K562 (cell line): ENCODE results near the gene TRPV6. TPM values are rescaled to one million over a fixed set of nuclear protein-coding genes. Genes with fewer than 3 reads are reported as not detected.

ENCODE experiments used
- ATAC-seq: fragments of 200-7000 bp; cut with Tn5 transposase; 3 replicates; pipeline ENCODE4 v1.9.1; 2020; ENCODE audit warnings: moderate library complexity
- BruUV-seq: library from RNA; stranded (reverse); fragments of 400-500 nt; replicated peaks from 2 replicates; lab custom pipeline; 2021; lab: Mats Ljungman, UMichigan
- CTCF ChIA-PET: fragments of 300-600 bp; formaldehyde crosslinking; extraction: SDS; loops from one replicate; lab custom pipeline; 2021; ENCODE audit warnings: low intra/inter-chr PET ratio; lab: Yijun Ruan, JAX
- POLR2A ChIA-PET: fragments of 300-600, 350-650 bp; sonication (Branson Sonifier 250); formaldehyde crosslinking; extraction: SDS; loops from one replicate; lab custom pipeline; 2021; ENCODE audit warnings: antibody characterized with exemption, inconsistent platforms; lab: Yijun Ruan, JAX
- DNase-seq, 4 experiments: peaks; one replicate each; pipeline versions ENCODE4 v3.0.0 to v3.0.0-alpha.2; 2011 to 2018; ENCODE audit warnings: low spot score in 3 of 4, mixed read lengths in 3 of 4; ENCODE audit errors: extremely low read depth in 1 of 4
- FAIRE-seq: peaks from 2 replicates; lab custom pipeline; 2011; peaks lifted over from hg19 to GRCh38; lab: Jason Lieb, UNC
- H2AFZ ChIP-seq: 2 replicates; pipeline ENCODE4 v1.6.0; 2011; ENCODE audit warnings: low read depth, low read length, control low read depth, inconsistent platforms
- H3K27ac ChIP-seq: fragments of 200-600 bp; 3 replicates; pipeline ENCODE4 v1.8.0; 2011; ENCODE audit warnings: low read depth, mild to moderate bottlenecking, control low read depth, inconsistent platforms, low read length, moderate library complexity, mixed read lengths; ENCODE audit errors: extremely low read depth
- H3K27me3 ChIP-seq, 2 experiments: fragments of 300-600 bp in 1 of 2; 2 replicates in 1 of 2; 3 replicates in 1 of 2; pipeline versions ENCODE4 v1.6.0 to v1.8.0; 2011; ENCODE audit warnings: inconsistent platforms in 2 of 2, low read length in 2 of 2, mild to moderate bottlenecking in 1 of 2, mixed read lengths in 1 of 2, moderate library complexity in 1 of 2; ENCODE audit not compliant: control insufficient read depth in 2 of 2, insufficient read depth in 2 of 2
- H3K36me3 ChIP-seq: fragments of 300-600 bp; 3 replicates; pipeline ENCODE4 v1.8.0; 2011; ENCODE audit warnings: mild to moderate bottlenecking, low read length, inconsistent platforms; ENCODE audit not compliant: control insufficient read depth, insufficient read depth
- H3K4me1 ChIP-seq, 2 experiments: fragments of 200-600 bp in 1 of 2; replicated peaks in 1 of 2; 2 replicates in 1 of 2; 3 replicates in 1 of 2; pipeline versions ENCODE4 v1.5.1 to v1.8.0; 2011; ENCODE audit warnings: inconsistent platforms in 2 of 2, low read length in 2 of 2, mild to moderate bottlenecking in 1 of 2, mixed read lengths in 1 of 2, moderate library complexity in 1 of 2; ENCODE audit not compliant: control insufficient read depth in 2 of 2, insufficient read depth in 2 of 2
- H3K4me2 ChIP-seq: 2 replicates; pipeline ENCODE4 v1.6.1; 2011; ENCODE audit warnings: low read length, control low read depth, inconsistent platforms, mixed read lengths; ENCODE audit not compliant: insufficient read depth
- H3K4me3 ChIP-seq: fragments of 200-600 bp; sonication (generic), shearing (Covaris generic); 2 replicates; pipeline ENCODE4 v1.5.1; 2016; ENCODE audit warnings: control low read depth, inconsistent platforms
- H3K79me2 ChIP-seq: fragments of 200-600 bp; 3 replicates; pipeline ENCODE4 v1.8.0; 2011; ENCODE audit warnings: low read length, inconsistent platforms; ENCODE audit not compliant: control insufficient read depth, insufficient read depth
- H3K9ac ChIP-seq, 2 experiments: 2 replicates each; pipeline versions ENCODE4 v1.6.0 to v1.6.1; 2011; ENCODE audit warnings: low read depth in 2 of 2, low read length in 2 of 2, control low read depth in 1 of 2, inconsistent platforms in 1 of 2, mild to moderate bottlenecking in 1 of 2, mixed read lengths in 1 of 2; ENCODE audit not compliant: insufficient read depth in 1 of 2
- H3K9me1 ChIP-seq: one replicate; pipeline ENCODE4 v1.6.0; 2011; ENCODE audit warnings: inconsistent platforms, mild to moderate bottlenecking, low read length, moderate library complexity; ENCODE audit not compliant: control insufficient read depth, insufficient read depth
- H3K9me3 ChIP-seq: replicated peaks from 2 replicates; pipeline ENCODE4 v1.5.1; 2011; ENCODE audit warnings: low read depth, low read length, inconsistent platforms; ENCODE audit not compliant: control insufficient read depth, insufficient read depth
- H4K20me1 ChIP-seq: replicated peaks from 2 replicates; pipeline ENCODE4 v1.6.1; 2011; ENCODE audit warnings: low read length, inconsistent platforms, mixed read lengths; ENCODE audit not compliant: control insufficient read depth, insufficient read depth
- CBFA2T3 ChIP-seq: fragments of 450-650 bp; IDR thresholded peaks from 2 replicates; pipeline ENCODE4 v1.6.1; 2017
- CSDE1 ChIP-seq, 2 experiments: fragments of 450-650 bp; IDR thresholded peaks; 2 replicates each; pipeline ENCODE4 v1.6.1; 2016; ENCODE audit warnings: mild to moderate bottlenecking in 1 of 2
- GABPB2 ChIP-seq: fragments of 250-450 bp; sonication (Bioruptor Pico); conservative IDR thresholded peaks from 2 replicates; pipeline ENCODE4 v1.5.1; 2021; ENCODE audit warnings: mild to moderate bottlenecking
- HNRNPLL ChIP-seq: fragments of 200-400 bp; formaldehyde crosslinking; IDR thresholded peaks from 2 replicates; pipeline ENCODE4 v1.6.1; 2017; ENCODE audit warnings: low read length, low read depth, mild to moderate bottlenecking; ENCODE audit not compliant: poor library complexity, severe bottlenecking
- MAFF ChIP-seq: IDR thresholded peaks from 2 replicates; pipeline ENCODE4 v1.6.1; 2012; ENCODE audit warnings: low read length, improper control_type of control experiment
- MBD2 ChIP-seq: sonication (generic); IDR thresholded peaks from 2 replicates; pipeline ENCODE4 v1.6.1; 2016; ENCODE audit warnings: low read depth, borderline replicate concordance
- MEF2D ChIP-seq: conservative IDR thresholded peaks from 2 replicates; pipeline ENCODE4 v1.6.1; 2016; ENCODE audit warnings: low read depth, missing genetic modification characterization, missing compliant biosample characterization
- ZNF3 ChIP-seq: fragments of 250-450 bp; sonication (Bioruptor Pico); IDR thresholded peaks from 2 replicates; pipeline ENCODE4 v1.5.0; 2021; ENCODE audit warnings: mild to moderate bottlenecking, moderate library complexity
- ZNF507 ChIP-seq: conservative IDR thresholded peaks from 2 replicates; pipeline ENCODE4 v1.6.1; 2017; ENCODE audit warnings: missing genetic modification characterization, missing compliant biosample characterization
- WGBS: fragments of 100-300 bp; shearing (Covaris generic); methylation state at CpG from one replicate; pipeline ENCODE4 v1.1.6; 2016; ENCODE audit warnings: low coverage, mixed read lengths; ENCODE audit not compliant: insufficient coverage; ENCODE audit errors: missing lambda C conversion rate; 5-methylcytosine and 5-hydroxymethylcytosine counted together
- in situ Hi-C: fragments of 300-500 bp; cut with MboI; formaldehyde crosslinking; loops from 4 replicates; pipeline ENCODE4 v1.15.0; 2018; ENCODE audit warnings: inconsistent platforms, mixed read lengths
- intact Hi-C: fragments of 100-400 bp; cut with micrococcal nuclease; formaldehyde crosslinking; loops from 2 replicates; pipeline ENCODE4 v1.14.2; 2022
- polyA plus RNA-seq, 8 experiments: library from polyadenylated mRNA; depleted of rRNA in 4 of 8; stranded (reverse) in 5 of 8; unstranded in 3 of 8; fragments of >200 nt; fragmentation: Nextera tagmentation in 2 of 8; fragmentation: Illumina TruSeq in 1 of 8; extraction: Ambion mirVana in 2 of 8; extraction: Trizol in 1 of 8; gene quantifications; 2 replicates each; pipeline versions ENCODE4 v1.2.1 to v1.2.3, GENCODE V29; 2011 to 2014; ENCODE audit warnings: inconsistent platforms in 1 of 8, missing spikeins in 1 of 8
- total RNA-seq, 7 experiments: library from RNA; depleted of rRNA in 6 of 7; stranded (reverse); fragments of >200 nt in 6 of 7; fragmentation: Illumina TruSeq in 2 of 7; extraction: Trizol in 2 of 7; gene quantifications; 2 replicates each; pipeline versions ENCODE4 v1.2.1 to v1.2.3, GENCODE V29; 2011 to 2021; ENCODE audit warnings: low replicate concordance in 1 of 7
- TF ChIP-seq, protein P1 (sequence below): fragments of 450-650 bp; IDR thresholded peaks from 2 replicates; pipeline ENCODE4 v1.6.1; 2016; ENCODE audit warnings: mild to moderate bottlenecking
- TF ChIP-seq, protein P2 (sequence below): sonication (generic); formaldehyde crosslinking; IDR thresholded peaks from 2 replicates; pipeline ENCODE4 v1.8.0; 2022; ENCODE audit warnings: missing genetic modification reagents, mild to moderate bottlenecking, moderate library complexity, borderline replicate concordance
- TF ChIP-seq, protein P3 (sequence below), 2 experiments: fragments of 450-650 bp; IDR thresholded peaks; 2 replicates each; pipeline ENCODE4 v1.6.1; 2016; ENCODE audit warnings: mild to moderate bottlenecking in 2 of 2, borderline replicate concordance in 1 of 2, low read depth in 1 of 2, moderate library complexity in 1 of 2

TRPV6 gene
- total and polyA plus RNA-seq, 9 of the 15 experiments (the other 6 are each of a cell fraction or from before 2014, with no cell fraction given): 0.04 to 0.36 (median 0.11) TPM

DNA sequence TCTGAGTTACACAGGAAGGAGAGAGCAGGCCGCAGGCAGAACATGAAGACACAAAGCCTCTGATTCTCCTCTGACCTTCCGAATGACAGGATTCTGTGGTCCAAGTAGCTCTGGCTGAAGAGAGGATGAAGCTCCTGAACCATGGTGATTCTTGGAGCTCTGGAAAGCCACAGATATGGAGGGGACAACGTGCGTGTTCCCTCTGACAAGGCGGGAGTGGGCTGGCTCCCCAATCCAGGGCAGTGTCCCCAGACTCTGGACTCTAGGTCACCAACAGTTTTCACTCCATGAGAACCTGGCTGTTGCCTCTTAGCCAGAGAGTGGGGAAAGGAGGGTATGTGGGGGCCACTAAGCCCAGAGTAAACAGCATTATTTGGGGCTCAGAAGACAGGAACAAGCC, 7.4 kb upstream of the TRPV6 start:
- intact Hi-C loops: no loop called here
- H3K4me3 ChIP-seq: no peak overlapping the region
- H3K9me1 ChIP-seq: peaks cover 2% of the 10 kb centered on the region
- DNase-seq (no peak), ATAC-seq (no peak), FAIRE-seq (no peak)
- H2AFZ ChIP-seq: no peak overlapping the region
- in situ Hi-C loops: no loop called here
- H4K20me1 ChIP-seq: peaks cover 10% of the 10 kb centered on the region; the same call in 1 of the 2 replicates
- H3K4me2 ChIP-seq: no peak overlapping the region
- peaks cover 13 to 50% of the 10 kb centered on the region in 2 experiments for H3K27me3 ChIP-seq
- CTCF ChIA-PET: no interaction called here
- no peaks in the 10 kb centered on the region for H3K4me1 ChIP-seq
- POLR2A ChIA-PET: no interaction called here
- H3K27ac ChIP-seq: no peak overlapping the region
- H3K9ac ChIP-seq: no peak overlapping the region
- no TSS peak for BruUV-seq
- no peaks in the 10 kb centered on the region; the same call in 1 of the 2 replicates for H3K9me3 ChIP-seq
- no peaks in the 10 kb centered on the region for H3K79me2 ChIP-seq
- WGBS: 0% methylated on average over 5 of the region's 5 CpGs
- H3K36me3 ChIP-seq: no peaks in the 10 kb centered on the region
- TF ChIP-seq CBFA2T3 (no peak), CSDE1 (IDR thresholded peaks at IDR 0.05) (no peak), ZNF3 (CRISPR knock-in tag) (no peak), HNRNPLL (no peak), GABPB2 (CRISPR knock-in tag) (no peak), MBD2 (no peak), MEF2D (tag) (no peak), MAFF (no peak), ZNF507 (tag) (no peak)
- TF ChIP-seq, protein P1, sequence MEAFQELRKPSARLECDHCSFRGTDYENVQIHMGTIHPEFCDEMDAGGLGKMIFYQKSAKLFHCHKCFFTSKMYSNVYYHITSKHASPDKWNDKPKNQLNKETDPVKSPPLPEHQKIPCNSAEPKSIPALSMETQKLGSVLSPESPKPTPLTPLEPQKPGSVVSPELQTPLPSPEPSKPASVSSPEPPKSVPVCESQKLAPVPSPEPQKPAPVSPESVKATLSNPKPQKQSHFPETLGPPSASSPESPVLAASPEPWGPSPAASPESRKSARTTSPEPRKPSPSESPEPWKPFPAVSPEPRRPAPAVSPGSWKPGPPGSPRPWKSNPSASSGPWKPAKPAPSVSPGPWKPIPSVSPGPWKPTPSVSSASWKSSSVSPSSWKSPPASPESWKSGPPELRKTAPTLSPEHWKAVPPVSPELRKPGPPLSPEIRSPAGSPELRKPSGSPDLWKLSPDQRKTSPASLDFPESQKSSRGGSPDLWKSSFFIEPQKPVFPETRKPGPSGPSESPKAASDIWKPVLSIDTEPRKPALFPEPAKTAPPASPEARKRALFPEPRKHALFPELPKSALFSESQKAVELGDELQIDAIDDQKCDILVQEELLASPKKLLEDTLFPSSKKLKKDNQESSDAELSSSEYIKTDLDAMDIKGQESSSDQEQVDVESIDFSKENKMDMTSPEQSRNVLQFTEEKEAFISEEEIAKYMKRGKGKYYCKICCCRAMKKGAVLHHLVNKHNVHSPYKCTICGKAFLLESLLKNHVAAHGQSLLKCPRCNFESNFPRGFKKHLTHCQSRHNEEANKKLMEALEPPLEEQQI: no peak
- TF ChIP-seq, protein P2, sequence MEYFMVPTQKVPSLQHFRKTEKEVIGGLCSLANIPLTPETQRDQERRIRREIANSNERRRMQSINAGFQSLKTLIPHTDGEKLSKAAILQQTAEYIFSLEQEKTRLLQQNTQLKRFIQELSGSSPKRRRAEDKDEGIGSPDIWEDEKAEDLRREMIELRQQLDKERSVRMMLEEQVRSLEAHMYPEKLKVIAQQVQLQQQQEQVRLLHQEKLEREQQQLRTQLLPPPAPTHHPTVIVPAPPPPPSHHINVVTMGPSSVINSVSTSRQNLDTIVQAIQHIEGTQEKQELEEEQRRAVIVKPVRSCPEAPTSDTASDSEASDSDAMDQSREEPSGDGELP: no peak
- TF ChIP-seq, protein P3, sequence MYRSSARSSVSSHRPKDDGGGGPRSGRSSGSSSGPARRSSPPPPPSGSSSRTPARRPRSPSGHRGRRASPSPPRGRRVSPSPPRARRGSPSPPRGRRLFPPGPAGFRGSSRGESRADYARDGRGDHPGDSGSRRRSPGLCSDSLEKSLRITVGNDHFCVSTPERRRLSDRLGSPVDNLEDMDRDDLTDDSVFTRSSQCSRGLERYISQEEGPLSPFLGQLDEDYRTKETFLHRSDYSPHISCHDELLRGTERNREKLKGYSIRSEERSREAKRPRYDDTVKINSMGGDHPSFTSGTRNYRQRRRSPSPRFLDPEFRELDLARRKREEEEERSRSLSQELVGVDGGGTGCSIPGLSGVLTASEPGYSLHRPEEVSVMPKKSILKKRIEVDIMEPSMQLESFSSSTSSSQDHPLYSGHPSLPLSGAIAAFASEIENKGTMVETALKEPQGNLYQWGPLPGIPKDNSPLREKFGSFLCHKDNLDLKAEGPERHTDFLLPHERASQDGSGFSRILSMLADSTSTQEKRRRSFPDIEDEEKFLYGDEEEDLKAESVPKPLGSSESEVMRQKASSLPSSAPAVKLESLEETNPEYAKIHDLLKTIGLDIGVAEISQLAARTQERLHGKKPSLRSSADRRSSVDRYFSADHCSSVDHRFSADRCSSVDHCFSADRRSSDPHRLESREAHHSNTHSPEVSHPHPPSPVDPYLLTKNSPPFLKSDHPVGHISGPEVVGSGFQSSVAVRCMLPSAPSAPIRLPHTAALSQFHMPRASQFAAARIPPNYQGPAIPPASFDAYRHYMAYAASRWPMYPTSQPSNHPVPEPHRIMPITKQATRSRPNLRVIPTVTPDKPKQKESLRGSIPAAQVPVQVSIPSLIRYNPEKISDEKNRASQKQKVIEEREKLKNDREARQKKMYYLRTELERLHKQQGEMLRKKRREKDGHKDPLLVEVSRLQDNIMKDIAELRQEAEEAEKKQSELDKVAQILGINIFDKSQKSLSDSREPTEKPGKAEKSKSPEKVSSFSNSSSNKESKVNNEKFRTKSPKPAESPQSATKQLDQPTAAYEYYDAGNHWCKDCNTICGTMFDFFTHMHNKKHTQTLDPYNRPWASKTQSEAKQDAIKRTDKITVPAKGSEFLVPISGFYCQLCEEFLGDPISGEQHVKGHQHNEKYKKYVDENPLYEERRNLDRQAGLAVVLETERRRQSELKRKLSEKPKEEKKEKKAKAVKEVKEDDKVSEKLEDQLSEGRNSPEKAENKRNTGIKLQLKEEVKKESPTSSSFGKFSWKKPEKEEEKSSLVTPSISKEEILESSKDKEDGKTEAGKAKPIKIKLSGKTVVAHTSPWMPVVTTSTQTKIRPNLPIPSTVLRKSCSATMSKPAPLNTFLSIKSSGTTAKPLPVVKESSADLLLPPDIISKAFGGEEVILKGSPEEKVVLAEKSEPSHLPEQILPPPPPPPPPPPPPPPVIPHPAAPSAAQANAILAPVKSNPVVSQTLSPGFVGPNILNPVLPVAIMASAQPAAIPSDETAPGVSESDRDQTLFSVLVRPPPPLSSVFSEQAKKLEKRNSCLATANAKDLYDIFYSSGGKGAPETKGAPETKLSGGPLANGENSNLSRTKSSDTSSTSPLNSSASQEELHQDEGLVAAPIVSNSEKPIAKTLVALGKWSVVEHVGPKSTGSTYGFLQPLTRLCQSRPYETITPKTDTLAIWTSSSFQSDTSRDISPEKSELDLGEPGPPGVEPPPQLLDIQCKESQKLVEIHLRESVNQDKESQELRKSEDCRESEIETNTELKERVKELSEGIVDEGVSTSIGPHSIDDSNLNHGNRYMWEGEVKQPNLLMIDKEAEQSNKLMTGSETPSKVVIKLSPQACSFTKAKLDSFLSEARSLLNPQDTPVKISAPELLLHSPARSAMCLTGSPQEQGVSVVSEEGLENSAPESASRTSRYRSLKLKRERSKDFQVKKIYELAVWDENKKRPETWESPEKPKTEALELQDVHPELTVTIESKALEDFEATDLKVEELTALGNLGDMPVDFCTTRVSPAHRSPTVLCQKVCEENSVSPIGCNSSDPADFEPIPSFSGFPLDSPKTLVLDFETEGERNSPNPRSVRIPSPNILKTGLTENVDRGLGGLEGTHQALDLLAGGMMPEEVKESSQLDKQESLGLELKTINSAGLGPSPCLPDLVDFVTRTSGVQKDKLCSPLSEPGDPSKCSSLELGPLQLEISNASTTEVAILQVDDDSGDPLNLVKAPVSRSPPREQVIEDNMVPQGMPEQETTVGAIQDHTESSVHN (IDR thresholded peaks at IDR 0.05; ENCODE audit: borderline replicate concordance in 1 of 2, low read depth in 1 of 2): no peak
